Prostate gland (tissue), 2 donors: ENCODE data around the gene CD63.
A peak's percentile ranks its signal among the peaks of the same experiment; 100 is the strongest.

Experiments
- CTCF ChIP-seq, 4 experiments: fragments of 200-600 bp in 2 of 4; fragments of 450-650 bp in 2 of 4; sonication (generic) in 2 of 4; IDR thresholded peaks; 1 replicate in 3 of 4; 2 replicates in 1 of 4; pipeline ENCODE4 v1.5.1; 2016 to 2019; ENCODE audit warnings: antibody characterized with exemption in 4 of 4, mild to moderate bottlenecking in 2 of 4, moderate library complexity in 2 of 4
- POLR2A ChIP-seq: fragments of 450-650 bp; IDR thresholded peaks from one replicate; pipeline ENCODE4 v1.6.1; 2016; ENCODE audit warnings: antibody characterized with exemption, mild to moderate bottlenecking

GRCh38 chr12:55720894-55721444, 7.8 kb downstream of the CD63 start:
- TF ChIP-seq CTCF (IDR thresholded peaks at IDR 0.05) = peak in 3 of 4 experiments; percentile 49 to 70 (median 61)
- no peak for TF ChIP-seq POLR2A
